ENCODE results near the gene LY86. TPM values are rescaled to one million over a fixed set of nuclear protein-coding genes. Genes with fewer than 3 reads are reported as not detected.

LY86 gene
- total RNA-seq, 1 donor from 2014 or later = not detected

GRCh38 chr6:6614983-6615349 is 26.4 kb downstream of the LY86 start:
- H3K4me1 ChIP-seq = no peaks in the 10 kb centered on the region
- no peaks in the 10 kb centered on the region for H3K36me3 ChIP-seq
- H3K4me3 ChIP-seq = no peak overlapping the region
- H3K27me3 ChIP-seq = no peaks in the 10 kb centered on the region
- H3K27ac ChIP-seq = no peak overlapping the region
- intact Hi-C loops (cut with DNase I) = no loop called here
- no peak for TF ChIP-seq CTCF (IDR thresholded peaks at IDR 0.05)
- no peak for DNase-seq (ENCODE audit: low spot score in 2 of 2)
- no peaks in the 10 kb centered on the region for H3K9me3 ChIP-seq

- Histone ChIP-seq H3K4me3 (no peak overlapping the region), H3K9me3 (no peaks in the 10 kb centered on the region), H3K4me1 (no peaks in the 10 kb centered on the region), H3K27me3 (no peaks in the 10 kb centered on the region), H3K36me3 (no peaks in the 10 kb centered on the region), H3K27ac (no peak overlapping the region)
- TF ChIP-seq CTCF (IDR thresholded peaks at IDR 0.05) = no peak
- intact Hi-C loops (cut with DNase I) = no loop called here
- no peak for DNase-seq (ENCODE audit: low spot score in 2 of 2)
These were observed 28.1 kb downstream of the LY86 start for GRCh38 chr6:6616656-6617055.

GRCh38 chr6:6619021-6619794 is 30.7 kb downstream of the LY86 start:
- Histone ChIP-seq H3K4me3 (no peak overlapping the region), H3K27ac (no peak overlapping the region), H3K36me3 (no peaks in the 10 kb centered on the region), H3K27me3 (no peaks in the 10 kb centered on the region), H3K9me3 (no peaks in the 10 kb centered on the region), H3K4me1 (no peaks in the 10 kb centered on the region)
- TF ChIP-seq CTCF (IDR thresholded peaks at IDR 0.05) = no peak
- intact Hi-C loops (cut with DNase I) = no loop called here
- no peak for DNase-seq (ENCODE audit: low spot score in 2 of 2)

- H3K4me1 ChIP-seq = no peaks in the 10 kb centered on the region
- H3K9me3 ChIP-seq = no peaks in the 10 kb centered on the region
- no peak for TF ChIP-seq CTCF (IDR thresholded peaks at IDR 0.05)
- no peak for DNase-seq (ENCODE audit: low spot score in 2 of 2)
- intact Hi-C loops (cut with DNase I) = no loop called here
- H3K4me3 ChIP-seq = no peak overlapping the region
- H3K27me3 ChIP-seq = no peaks in the 10 kb centered on the region
- no peaks in the 10 kb centered on the region for H3K36me3 ChIP-seq
- H3K27ac ChIP-seq = no peak overlapping the region
These were observed 32.4 kb downstream of the LY86 start for GRCh38 chr6:6620766-6621425.

GRCh38 chr6:6622501-6622900 is 34.0 kb downstream of the LY86 start:
- Histone ChIP-seq H3K27me3 (no peaks in the 10 kb centered on the region), H3K4me1 (no peaks in the 10 kb centered on the region)

More at GRCh38 chr6:6622501-6622900, 34.0 kb downstream of the LY86 start:
- no peaks in the 10 kb centered on the region for H3K9me3 ChIP-seq
- no peak overlapping the region for H3K4me3 ChIP-seq
- no peak for DNase-seq (ENCODE audit: low spot score in 2 of 2)
- no peaks in the 10 kb centered on the region for H3K36me3 ChIP-seq
- intact Hi-C loops (cut with DNase I) = no loop called here
- H3K27ac ChIP-seq = no peak overlapping the region
- TF ChIP-seq CTCF (IDR thresholded peaks at IDR 0.05) = no peak
